Measurements from ENCODE around the gene NKX1-2. TPM values are rescaled to one million over a fixed set of nuclear protein-coding genes. Genes with fewer than 3 reads are reported as not detected.

NKX1-2 gene
- polyA plus RNA-seq, 3 donors from 2014 or later: not detected

- Mint-ChIP-seq H3K27me3 (ENCODE audit: low read depth in 3 of 3) (peaks cover 0 to 5% (median 2%) of the 10 kb centered on the region in 3 donors), H3K9me3 (peaks cover 0 to 4% (median 0%) of the 10 kb centered on the region in 6 donors), H3K4me1 (no peaks in the 10 kb centered on the region), H3K36me3 (peaks cover 8 to 14% (median 12%) of the 10 kb centered on the region in 3 donors), H3K4me3 (no peak overlapping the region), H3K27ac (no peak overlapping the region)
- no peak for DNase-seq
These were observed 34.2 kb upstream of the NKX1-2 start for GRCh38 chr10:124484031-124484430.

- H3K4me1 Mint-ChIP-seq: no peaks in the 10 kb centered on the region
- H3K36me3 Mint-ChIP-seq: peaks cover 0 to 8% (median 8%) of the 10 kb centered on the region in 3 donors
- peaks cover 0 to 6% (median 2%) of the 10 kb centered on the region in 3 donors for H3K27me3 Mint-ChIP-seq (ENCODE audit: low read depth in 3 of 3)
- H3K9me3 Mint-ChIP-seq: peaks cover 0 to 4% (median 0%) of the 10 kb centered on the region in 6 donors
- H3K4me3 Mint-ChIP-seq: no peak overlapping the region
- no peak for DNase-seq
- H3K27ac Mint-ChIP-seq: peak overlapping the region in 1 of 6 donors; percentile 28
These were observed 33.0 kb upstream of the NKX1-2 start for GRCh38 chr10:124482876-124483275.

DNA sequence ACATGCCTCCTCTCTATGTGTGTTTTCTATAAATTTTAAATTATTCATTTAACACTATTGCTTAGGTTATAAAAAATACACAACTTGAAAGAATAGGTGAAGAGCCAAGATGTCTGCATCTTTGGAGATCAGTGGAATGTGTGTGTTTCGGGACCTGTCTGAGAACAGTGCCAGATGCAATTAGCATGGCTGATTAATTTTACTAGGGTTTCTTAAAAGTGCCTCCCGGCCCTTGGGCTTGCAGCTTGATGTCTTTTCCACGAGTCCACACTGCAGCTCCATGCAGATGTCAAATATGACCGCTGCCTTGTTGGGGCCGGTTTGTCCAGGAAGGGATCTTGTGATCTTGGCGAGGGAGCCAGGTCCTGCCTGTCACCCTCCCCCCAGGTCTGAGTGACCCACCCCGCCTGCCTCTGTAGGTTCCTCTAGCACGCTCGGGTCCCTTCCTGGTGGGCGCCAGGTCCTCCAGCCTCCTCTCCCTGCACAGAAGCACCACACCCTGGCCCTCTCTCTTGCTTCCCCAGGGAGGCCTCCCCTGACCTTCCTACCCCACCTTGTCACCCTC, 32.5 kb upstream of the NKX1-2 start:
- Mint-ChIP-seq H3K4me3 (no peak overlapping the region), H3K27ac (peak overlapping the region in 1 of 6 donors; percentile 28)

GRCh38 chr10:124481717-124482116, 31.9 kb upstream of the NKX1-2 start:
- Mint-ChIP-seq H3K4me1 (no peaks in the 10 kb centered on the region), H3K9me3 (peaks cover 0 to 4% (median 0%) of the 10 kb centered on the region in 6 donors), H3K27me3 (ENCODE audit: low read depth in 3 of 3) (peaks cover 0 to 3% (median 2%) of the 10 kb centered on the region in 3 donors), H3K4me3 (peak overlapping the region in 1 of 5 donors; percentile 1), H3K27ac (no peak overlapping the region), H3K36me3 (peaks cover 0 to 8% (median 5%) of the 10 kb centered on the region in 3 donors)
- DNase-seq: no peak

More for the DNA sequence above, 32.5 kb upstream of the NKX1-2 start:
- no peaks in the 10 kb centered on the region for H3K4me1 Mint-ChIP-seq
- H3K36me3 Mint-ChIP-seq: peaks cover 0 to 8% (median 5%) of the 10 kb centered on the region in 3 donors
- peaks cover 0 to 4% (median 0%) of the 10 kb centered on the region in 6 donors for H3K9me3 Mint-ChIP-seq
- H3K27me3 Mint-ChIP-seq (ENCODE audit: low read depth in 3 of 3): peaks cover 0 to 3% (median 2%) of the 10 kb centered on the region in 3 donors
- no peak for DNase-seq

GRCh38 chr10:124480860-124481259, 31.0 kb upstream of the NKX1-2 start:
- Mint-ChIP-seq H3K9me3 (peaks cover 0 to 4% (median 0%) of the 10 kb centered on the region in 6 donors), H3K4me3 (no peak overlapping the region), H3K36me3 (peaks cover 0 to 2% (median 2%) of the 10 kb centered on the region in 3 donors), H3K4me1 (no peaks in the 10 kb centered on the region), H3K27me3 (ENCODE audit: low read depth in 3 of 3) (peaks cover 0 to 3% (median 2%) of the 10 kb centered on the region in 3 donors), H3K27ac (no peak overlapping the region)
- DNase-seq: no peak

- no peaks in the 10 kb centered on the region for H3K36me3 Mint-ChIP-seq
- H3K4me1 Mint-ChIP-seq: no peaks in the 10 kb centered on the region
- H3K9me3 Mint-ChIP-seq: peaks cover 0 to 4% (median 0%) of the 10 kb centered on the region in 6 donors
- peaks cover 0 to 3% (median 3%) of the 10 kb centered on the region in 3 donors for H3K27me3 Mint-ChIP-seq (ENCODE audit: low read depth in 3 of 3)
- no peak overlapping the region for H3K27ac Mint-ChIP-seq
- no peak overlapping the region for H3K4me3 Mint-ChIP-seq
- DNase-seq: no peak
These were observed 28.7 kb upstream of the NKX1-2 start for GRCh38 chr10:124478515-124478914.

DNA sequence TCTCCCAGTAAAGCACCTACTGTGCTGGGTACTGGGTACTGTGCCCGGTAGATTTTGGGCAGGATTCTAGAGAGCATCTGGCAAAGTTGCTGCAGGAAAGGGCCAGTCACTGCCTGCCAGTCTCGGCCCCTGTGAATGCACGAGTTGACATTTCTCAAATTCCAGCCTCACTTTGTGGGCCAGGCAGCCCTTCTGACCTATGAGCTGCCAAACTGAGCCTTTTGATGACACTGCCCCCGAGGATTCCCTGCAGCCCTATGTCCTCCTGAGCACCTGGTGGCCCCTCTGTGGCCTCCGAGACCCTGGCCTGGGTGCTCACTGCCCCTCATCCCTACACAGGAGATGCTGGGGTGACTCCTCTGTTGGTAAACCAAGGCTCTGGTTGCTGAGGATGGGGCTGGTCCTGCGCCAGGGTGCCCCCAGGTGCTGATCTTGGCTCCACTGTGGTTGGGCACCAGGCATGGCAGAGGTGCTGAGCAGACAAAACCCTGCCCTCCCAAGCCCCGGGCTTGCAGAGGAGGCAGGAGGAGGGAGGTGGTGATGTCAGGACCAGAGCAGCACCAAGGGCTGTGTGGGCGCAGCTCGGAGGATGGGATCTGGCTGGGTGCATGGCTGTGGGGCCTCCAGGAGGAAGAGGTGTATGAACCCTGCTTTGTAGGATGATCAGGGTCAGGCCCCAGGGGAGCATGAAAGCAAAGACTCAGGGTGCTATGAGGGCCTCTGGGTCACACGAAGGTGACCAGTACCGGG, 28.0 kb upstream of the NKX1-2 start:
- Mint-ChIP-seq H3K36me3 (no peaks in the 10 kb centered on the region), H3K27me3 (ENCODE audit: low read depth in 3 of 3) (peaks cover 0 to 3% (median 3%) of the 10 kb centered on the region in 3 donors), H3K27ac (no peak overlapping the region), H3K4me1 (no peaks in the 10 kb centered on the region), H3K9me3 (peaks cover 0 to 2% (median 0%) of the 10 kb centered on the region in 6 donors), H3K4me3 (no peak overlapping the region)
- DNase-seq: no peak

GRCh38 chr10:124476043-124476725, 26.3 kb upstream of the NKX1-2 start:
- Mint-ChIP-seq H3K9me3 (no peaks in the 10 kb centered on the region), H3K36me3 (no peaks in the 10 kb centered on the region), H3K4me3 (no peak overlapping the region), H3K27ac (no peak overlapping the region), H3K4me1 (no peaks in the 10 kb centered on the region), H3K27me3 (ENCODE audit: low read depth in 3 of 3) (peaks cover 0 to 3% (median 1%) of the 10 kb centered on the region in 3 donors)
- DNase-seq: no peak

DNA sequence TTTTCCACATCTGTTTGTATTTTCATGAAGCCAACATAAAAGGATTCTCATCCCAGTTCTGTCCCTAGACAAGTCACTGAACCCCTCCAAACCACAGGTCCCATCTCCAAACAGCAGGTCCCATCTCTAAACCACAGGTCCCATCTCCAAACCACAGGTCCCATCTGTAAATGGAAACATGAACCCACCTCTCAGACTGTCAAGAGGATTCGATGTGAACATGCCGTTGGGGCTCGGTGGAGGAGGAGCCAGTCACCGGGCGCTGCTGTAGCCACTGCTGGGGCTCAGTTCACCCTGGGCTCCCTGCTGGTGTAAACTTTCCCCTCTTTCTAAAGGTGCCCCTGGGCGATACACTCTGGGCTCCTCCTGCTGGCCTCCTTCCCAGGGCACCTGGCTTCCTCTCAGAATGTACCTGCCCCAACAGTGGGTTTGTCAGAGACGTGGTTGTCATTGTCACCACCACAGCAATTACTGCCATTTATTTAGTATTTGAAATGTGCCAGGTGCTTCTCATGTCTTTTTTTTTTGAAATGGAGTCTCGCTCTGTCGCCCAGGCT, 24.8 kb upstream of the NKX1-2 start:
- Mint-ChIP-seq H3K9me3 (no peaks in the 10 kb centered on the region), H3K4me1 (no peaks in the 10 kb centered on the region), H3K27ac (peak overlapping the region in 2 of 6 donors; percentile 31 to 49), H3K27me3 (ENCODE audit: low read depth in 3 of 3) (peaks cover 0 to 3% (median 1%) of the 10 kb centered on the region in 3 donors), H3K36me3 (no peaks in the 10 kb centered on the region), H3K4me3 (no peak overlapping the region)
- DNase-seq: no peak

DNA sequence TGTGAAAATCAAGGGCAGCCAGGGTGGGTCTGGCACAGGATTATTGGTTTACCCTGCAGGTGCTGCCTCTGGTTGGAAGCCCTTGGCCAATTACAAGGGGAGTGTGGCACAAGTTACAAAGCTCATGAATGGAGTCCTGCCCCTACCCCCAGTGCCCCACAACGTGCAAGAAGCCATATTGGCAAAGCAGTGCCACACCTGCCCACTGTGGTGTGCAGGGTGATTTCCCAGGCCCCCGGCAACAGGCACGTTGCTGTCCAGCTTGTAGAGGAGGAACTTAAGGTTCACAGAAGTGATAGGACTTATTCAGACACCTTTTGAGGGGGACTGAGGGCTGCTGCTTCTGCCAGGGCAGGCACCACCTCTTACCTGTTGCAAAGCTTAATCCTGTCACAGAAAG, 23.2 kb upstream of the NKX1-2 start:
- Mint-ChIP-seq H3K4me3 (no peak overlapping the region), H3K36me3 (no peaks in the 10 kb centered on the region), H3K27ac (peak overlapping the region in 1 of 6 donors; percentile 6), H3K4me1 (no peaks in the 10 kb centered on the region), H3K27me3 (ENCODE audit: low read depth in 3 of 3) (peaks cover 0 to 1% (median 0%) of the 10 kb centered on the region in 3 donors), H3K9me3 (no peaks in the 10 kb centered on the region)
- DNase-seq: no peak

- H3K36me3 Mint-ChIP-seq: no peaks in the 10 kb centered on the region
- DNase-seq: no peak
- no peak overlapping the region for H3K4me3 Mint-ChIP-seq
- H3K4me1 Mint-ChIP-seq: no peaks in the 10 kb centered on the region
- H3K9me3 Mint-ChIP-seq: no peaks in the 10 kb centered on the region
- peak overlapping the region in 1 of 6 donors; percentile 67 for H3K27ac Mint-ChIP-seq
- peaks cover 0 to 1% (median 0%) of the 10 kb centered on the region in 3 donors for H3K27me3 Mint-ChIP-seq (ENCODE audit: low read depth in 3 of 3)
These were observed 22.2 kb upstream of the NKX1-2 start for GRCh38 chr10:124472071-124472470.

DNA sequence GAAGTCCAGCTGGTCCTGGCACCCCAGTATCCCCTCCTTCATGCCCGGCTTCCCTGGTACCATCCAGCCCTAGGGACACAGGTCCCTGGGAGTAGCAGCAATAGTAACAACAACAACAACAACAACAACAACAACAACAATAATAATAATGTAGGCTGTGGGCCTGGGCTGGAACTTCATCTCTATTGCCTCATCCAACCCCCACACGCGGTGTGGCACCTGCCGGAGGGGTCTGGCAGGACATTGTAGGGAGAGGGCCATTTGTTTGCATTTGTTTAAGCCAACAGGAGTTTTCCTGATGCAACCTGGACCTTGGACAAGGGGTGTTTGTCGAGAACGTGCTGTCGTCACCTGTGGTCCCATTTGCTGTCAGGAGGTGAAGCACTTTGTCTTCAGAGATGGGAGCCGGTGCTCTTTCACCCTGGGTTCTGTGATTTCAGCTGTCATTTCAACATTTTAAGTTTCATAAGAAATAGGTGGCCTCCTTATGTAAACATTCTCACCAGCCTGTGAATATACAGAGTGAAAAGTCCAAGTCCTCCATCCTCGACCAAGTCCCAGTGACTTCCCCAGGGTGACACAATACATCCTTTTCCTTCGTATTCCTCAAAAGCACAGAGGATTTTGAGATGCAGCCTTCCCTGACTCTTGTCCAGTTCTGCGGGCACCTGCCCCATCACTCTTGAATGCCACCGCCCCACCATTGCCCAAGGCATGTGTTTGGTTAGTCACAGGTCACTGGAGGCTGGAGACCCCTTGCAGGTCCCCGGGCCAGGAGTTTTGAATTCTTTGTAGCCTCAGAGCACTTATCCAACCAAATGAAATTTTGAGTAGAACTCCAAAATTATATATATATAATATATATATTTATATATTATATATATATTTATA, 21.0 kb upstream of the NKX1-2 start:
- H3K4me1 Mint-ChIP-seq: peaks cover under 1 to 5% of the 10 kb centered on the region in 2 donors
- peaks cover 0 to 1% (median 0%) of the 10 kb centered on the region in 3 donors for H3K27me3 Mint-ChIP-seq (ENCODE audit: low read depth in 3 of 3)
- no peak overlapping the region for H3K27ac Mint-ChIP-seq
- DNase-seq: no peak
- no peaks in the 10 kb centered on the region for H3K36me3 Mint-ChIP-seq
- H3K9me3 Mint-ChIP-seq: no peaks in the 10 kb centered on the region
- no peak overlapping the region for H3K4me3 Mint-ChIP-seq

- no peak for DNase-seq
- Mint-ChIP-seq H3K27me3 (ENCODE audit: low read depth in 3 of 3) (peaks cover 0 to 1% (median 0%) of the 10 kb centered on the region in 3 donors), H3K36me3 (no peaks in the 10 kb centered on the region), H3K9me3 (no peaks in the 10 kb centered on the region), H3K4me1 (peaks cover 7 to 12% of the 10 kb centered on the region in 2 donors), H3K27ac (no peak overlapping the region), H3K4me3 (no peak overlapping the region)
These were observed 20.2 kb upstream of the NKX1-2 start for GRCh38 chr10:124469956-124470484.
